K562 (cell line): ENCODE measurements around the gene IGF2BP1. TPM values are rescaled to one million over a fixed set of nuclear protein-coding genes. Genes with fewer than 3 reads are reported as not detected.
A peak's percentile ranks its signal among the peaks of the same experiment; 100 is the strongest.

Experiments used
- CBX8 ChIP-seq: fragments of 200-600 bp; sonication (generic); IDR thresholded peaks from 2 replicates; pipeline ENCODE4 v1.6.1; 2012; ENCODE audit warnings: borderline replicate concordance, mixed run types, low read depth, mild to moderate bottlenecking, moderate library complexity, mixed read lengths, low read length, control low read depth, inconsistent platforms; ENCODE audit not compliant: poor library complexity, severe bottlenecking; ENCODE audit errors: extremely low read depth
- GABPB1 ChIP-seq: sonication (generic); formaldehyde crosslinking; IDR thresholded peaks from 2 replicates; pipeline ENCODE4 v1.8.0; 2022; ENCODE audit warnings: mild to moderate bottlenecking, missing genetic modification reagents
- HDAC1 ChIP-seq, 2 experiments: fragments of 450-650 bp; IDR thresholded peaks; 2 replicates each; pipeline ENCODE4 v1.6.1; 2016 to 2017; ENCODE audit warnings: inconsistent platforms in 1 of 2, mild to moderate bottlenecking in 1 of 2, moderate library complexity in 1 of 2
- IFI16 ChIP-seq: fragments of 250-450 bp; sonication (Bioruptor Pico); IDR thresholded peaks from 2 replicates; pipeline ENCODE4 v2.1.2; 2022; ENCODE audit warnings: mild to moderate bottlenecking, inconsistent platforms
- SMARCB1 ChIP-seq: IDR thresholded peaks from 2 replicates; pipeline ENCODE4 v1.6.1; 2011; ENCODE audit warnings: improper control_type of control experiment, low read depth; ENCODE audit not compliant: insufficient read length
- SRF ChIP-seq, 2 experiments: fragments of 250-450, 450-650 bp in 1 of 2; sonication (Bioruptor Pico) in 1 of 2; sonication (generic) in 1 of 2; formaldehyde crosslinking; IDR thresholded peaks; 2 replicates each; pipeline versions ENCODE4 v1.5.0 to v1.5.1; 2020 to 2022; ENCODE audit warnings: mild to moderate bottlenecking in 1 of 2, missing genetic modification reagents in 1 of 2
- ZNF324 ChIP-seq: fragments of 250-450 bp; sonication (Bioruptor Pico); IDR thresholded peaks from 2 replicates; pipeline ENCODE4 v1.4.0; 2020; ENCODE audit warnings: mild to moderate bottlenecking
- polyA plus RNA-seq, 8 experiments: library from polyadenylated mRNA; depleted of rRNA in 4 of 8; stranded (reverse) in 5 of 8; unstranded in 3 of 8; fragments of >200 nt; fragmentation: Nextera tagmentation in 2 of 8; fragmentation: Illumina TruSeq in 1 of 8; extraction: Ambion mirVana in 2 of 8; extraction: Trizol in 1 of 8; gene quantifications; 2 replicates each; pipeline versions ENCODE4 v1.2.1 to v1.2.3, GENCODE V29; 2011 to 2014; ENCODE audit warnings: inconsistent platforms in 1 of 8, missing spikeins in 1 of 8
- total RNA-seq, 7 experiments: library from RNA; depleted of rRNA in 6 of 7; stranded (reverse); fragments of >200 nt in 6 of 7; fragmentation: Illumina TruSeq in 2 of 7; extraction: Trizol in 2 of 7; gene quantifications; 2 replicates each; pipeline versions ENCODE4 v1.2.1 to v1.2.3, GENCODE V29; 2011 to 2021; ENCODE audit warnings: low replicate concordance in 1 of 7
- TF ChIP-seq, protein P1 (sequence below): fragments of 450-650 bp; formaldehyde crosslinking; IDR thresholded peaks from 2 replicates; pipeline ENCODE4 v1.4.0; 2020; ENCODE audit warnings: mild to moderate bottlenecking, mixed read lengths
- TF ChIP-seq, protein P2 (sequence below): fragments of 450-650 bp; formaldehyde crosslinking; IDR thresholded peaks from 2 replicates; pipeline ENCODE4 v1.4.0; 2020; ENCODE audit warnings: mild to moderate bottlenecking, moderate library complexity
- TF ChIP-seq, protein P3 (sequence below): sonication (generic); formaldehyde crosslinking; IDR thresholded peaks from 2 replicates; pipeline ENCODE4 v1.8.0; 2023; ENCODE audit warnings: mild to moderate bottlenecking, missing genetic modification reagents
- TF ChIP-seq, protein P4 (sequence below): fragments of 250-450 bp; sonication (Bioruptor Pico); IDR thresholded peaks from 2 replicates; pipeline ENCODE4 v1.9.0; 2021; ENCODE audit warnings: mild to moderate bottlenecking, inconsistent platforms

IGF2BP1 gene
- total and polyA plus RNA-seq, 9 of the 15 experiments (the other 6 are each of a cell fraction or from before 2014, with no cell fraction given) = 13.0 to 318 (median 53.6) TPM

DNA sequence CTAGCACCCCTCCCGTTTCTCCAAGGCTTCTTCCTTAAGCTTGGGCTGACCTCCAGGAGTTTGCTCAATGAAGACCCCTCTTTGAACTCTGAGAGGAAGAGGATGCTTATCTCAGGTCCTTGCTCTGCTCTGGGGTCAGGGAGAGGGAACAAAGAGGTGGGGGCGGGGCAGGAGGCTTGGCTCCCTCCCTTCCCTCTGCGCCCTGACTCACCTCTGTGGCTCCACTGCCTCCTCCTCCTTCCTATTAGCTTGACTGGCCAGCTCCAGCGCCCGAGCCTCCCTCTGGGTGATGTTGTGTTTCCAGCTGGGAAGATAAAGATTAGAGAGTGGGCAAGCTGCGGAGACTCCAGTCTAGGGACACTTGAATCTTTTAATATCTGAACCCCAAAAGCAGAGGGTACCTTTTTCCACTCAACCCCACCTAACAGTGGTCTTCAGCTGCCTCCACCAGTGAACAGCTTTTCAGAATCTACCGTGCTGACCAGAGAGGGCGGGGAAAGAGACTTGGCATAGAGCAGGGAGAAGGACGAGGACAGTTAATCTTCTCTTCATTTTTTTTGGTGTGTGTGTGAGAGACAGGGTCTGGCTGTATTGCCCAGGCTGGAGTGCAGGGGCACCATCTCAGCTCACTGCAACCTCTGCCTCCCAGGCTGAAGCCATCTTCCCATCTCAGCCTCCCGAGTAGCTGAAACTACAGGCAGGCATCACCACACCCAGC, 35.5 kb upstream of the IGF2BP1 start (continued):
- TF ChIP-seq SRF (CRISPR knock-in tag; IDR thresholded peaks at IDR 0.05) (no peak), SMARCB1 (no peak), CBX8 (no peak), IFI16 (no peak), HDAC1 (IDR thresholded peaks at IDR 0.05) (0 out of 4 replicates have a peak, but pooled peaks of 1 of the 2 experiments have one; percentile 9), GABPB1 (no peak), ZNF324 (CRISPR knock-in tag) (no peak)
- TF ChIP-seq, protein P1, sequence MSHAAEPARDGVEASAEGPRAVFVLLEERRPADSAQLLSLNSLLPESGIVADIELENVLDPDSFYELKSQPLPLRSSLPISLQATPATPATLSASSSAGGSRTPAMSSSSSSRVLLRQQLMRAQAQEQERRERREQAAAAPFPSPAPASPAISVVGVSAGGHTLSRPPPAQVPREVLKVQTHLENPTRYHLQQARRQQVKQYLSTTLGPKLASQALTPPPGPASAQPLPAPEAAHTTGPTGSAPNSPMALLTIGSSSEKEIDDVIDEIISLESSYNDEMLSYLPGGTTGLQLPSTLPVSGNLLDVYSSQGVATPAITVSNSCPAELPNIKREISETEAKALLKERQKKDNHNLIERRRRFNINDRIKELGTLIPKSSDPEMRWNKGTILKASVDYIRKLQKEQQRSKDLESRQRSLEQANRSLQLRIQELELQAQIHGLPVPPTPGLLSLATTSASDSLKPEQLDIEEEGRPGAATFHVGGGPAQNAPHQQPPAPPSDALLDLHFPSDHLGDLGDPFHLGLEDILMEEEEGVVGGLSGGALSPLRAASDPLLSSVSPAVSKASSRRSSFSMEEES (CRISPR knock-in tag) = no peak
- TF ChIP-seq, protein P2, sequence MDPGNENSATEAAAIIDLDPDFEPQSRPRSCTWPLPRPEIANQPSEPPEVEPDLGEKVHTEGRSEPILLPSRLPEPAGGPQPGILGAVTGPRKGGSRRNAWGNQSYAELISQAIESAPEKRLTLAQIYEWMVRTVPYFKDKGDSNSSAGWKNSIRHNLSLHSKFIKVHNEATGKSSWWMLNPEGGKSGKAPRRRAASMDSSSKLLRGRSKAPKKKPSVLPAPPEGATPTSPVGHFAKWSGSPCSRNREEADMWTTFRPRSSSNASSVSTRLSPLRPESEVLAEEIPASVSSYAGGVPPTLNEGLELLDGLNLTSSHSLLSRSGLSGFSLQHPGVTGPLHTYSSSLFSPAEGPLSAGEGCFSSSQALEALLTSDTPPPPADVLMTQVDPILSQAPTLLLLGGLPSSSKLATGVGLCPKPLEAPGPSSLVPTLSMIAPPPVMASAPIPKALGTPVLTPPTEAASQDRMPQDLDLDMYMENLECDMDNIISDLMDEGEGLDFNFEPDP = no peak
- TF ChIP-seq, protein P3, sequence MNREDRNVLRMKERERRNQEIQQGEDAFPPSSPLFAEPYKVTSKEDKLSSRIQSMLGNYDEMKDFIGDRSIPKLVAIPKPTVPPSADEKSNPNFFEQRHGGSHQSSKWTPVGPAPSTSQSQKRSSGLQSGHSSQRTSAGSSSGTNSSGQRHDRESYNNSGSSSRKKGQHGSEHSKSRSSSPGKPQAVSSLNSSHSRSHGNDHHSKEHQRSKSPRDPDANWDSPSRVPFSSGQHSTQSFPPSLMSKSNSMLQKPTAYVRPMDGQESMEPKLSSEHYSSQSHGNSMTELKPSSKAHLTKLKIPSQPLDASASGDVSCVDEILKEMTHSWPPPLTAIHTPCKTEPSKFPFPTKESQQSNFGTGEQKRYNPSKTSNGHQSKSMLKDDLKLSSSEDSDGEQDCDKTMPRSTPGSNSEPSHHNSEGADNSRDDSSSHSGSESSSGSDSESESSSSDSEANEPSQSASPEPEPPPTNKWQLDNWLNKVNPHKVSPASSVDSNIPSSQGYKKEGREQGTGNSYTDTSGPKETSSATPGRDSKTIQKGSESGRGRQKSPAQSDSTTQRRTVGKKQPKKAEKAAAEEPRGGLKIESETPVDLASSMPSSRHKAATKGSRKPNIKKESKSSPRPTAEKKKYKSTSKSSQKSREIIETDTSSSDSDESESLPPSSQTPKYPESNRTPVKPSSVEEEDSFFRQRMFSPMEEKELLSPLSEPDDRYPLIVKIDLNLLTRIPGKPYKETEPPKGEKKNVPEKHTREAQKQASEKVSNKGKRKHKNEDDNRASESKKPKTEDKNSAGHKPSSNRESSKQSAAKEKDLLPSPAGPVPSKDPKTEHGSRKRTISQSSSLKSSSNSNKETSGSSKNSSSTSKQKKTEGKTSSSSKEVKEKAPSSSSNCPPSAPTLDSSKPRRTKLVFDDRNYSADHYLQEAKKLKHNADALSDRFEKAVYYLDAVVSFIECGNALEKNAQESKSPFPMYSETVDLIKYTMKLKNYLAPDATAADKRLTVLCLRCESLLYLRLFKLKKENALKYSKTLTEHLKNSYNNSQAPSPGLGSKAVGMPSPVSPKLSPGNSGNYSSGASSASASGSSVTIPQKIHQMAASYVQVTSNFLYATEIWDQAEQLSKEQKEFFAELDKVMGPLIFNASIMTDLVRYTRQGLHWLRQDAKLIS = no peak
- TF ChIP-seq, protein P4, sequence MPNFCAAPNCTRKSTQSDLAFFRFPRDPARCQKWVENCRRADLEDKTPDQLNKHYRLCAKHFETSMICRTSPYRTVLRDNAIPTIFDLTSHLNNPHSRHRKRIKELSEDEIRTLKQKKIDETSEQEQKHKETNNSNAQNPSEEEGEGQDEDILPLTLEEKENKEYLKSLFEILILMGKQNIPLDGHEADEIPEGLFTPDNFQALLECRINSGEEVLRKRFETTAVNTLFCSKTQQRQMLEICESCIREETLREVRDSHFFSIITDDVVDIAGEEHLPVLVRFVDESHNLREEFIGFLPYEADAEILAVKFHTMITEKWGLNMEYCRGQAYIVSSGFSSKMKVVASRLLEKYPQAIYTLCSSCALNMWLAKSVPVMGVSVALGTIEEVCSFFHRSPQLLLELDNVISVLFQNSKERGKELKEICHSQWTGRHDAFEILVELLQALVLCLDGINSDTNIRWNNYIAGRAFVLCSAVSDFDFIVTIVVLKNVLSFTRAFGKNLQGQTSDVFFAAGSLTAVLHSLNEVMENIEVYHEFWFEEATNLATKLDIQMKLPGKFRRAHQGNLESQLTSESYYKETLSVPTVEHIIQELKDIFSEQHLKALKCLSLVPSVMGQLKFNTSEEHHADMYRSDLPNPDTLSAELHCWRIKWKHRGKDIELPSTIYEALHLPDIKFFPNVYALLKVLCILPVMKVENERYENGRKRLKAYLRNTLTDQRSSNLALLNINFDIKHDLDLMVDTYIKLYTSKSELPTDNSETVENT (CRISPR knock-in tag) = 0 out of 2 replicates have a peak, but pooled peaks have one; percentile 9
